GM12873 (cell line): ENCODE results near the gene RAB19.

ENCODE experiments used
- TF ChIP-seq, protein P1 (sequence below): IDR thresholded peaks from 2 replicates; pipeline ENCODE4 v1.5.1; 2012; ENCODE audit warnings: low read depth, mild to moderate bottlenecking, moderate library complexity, low read length, control low read depth; ENCODE audit not compliant: insufficient read depth; ENCODE audit errors: missing control alignments

The RAB19 gene

GRCh38 chr7:140458201-140458600 lies 54.3 kb downstream of the RAB19 start:
- TF ChIP-seq, protein P1, sequence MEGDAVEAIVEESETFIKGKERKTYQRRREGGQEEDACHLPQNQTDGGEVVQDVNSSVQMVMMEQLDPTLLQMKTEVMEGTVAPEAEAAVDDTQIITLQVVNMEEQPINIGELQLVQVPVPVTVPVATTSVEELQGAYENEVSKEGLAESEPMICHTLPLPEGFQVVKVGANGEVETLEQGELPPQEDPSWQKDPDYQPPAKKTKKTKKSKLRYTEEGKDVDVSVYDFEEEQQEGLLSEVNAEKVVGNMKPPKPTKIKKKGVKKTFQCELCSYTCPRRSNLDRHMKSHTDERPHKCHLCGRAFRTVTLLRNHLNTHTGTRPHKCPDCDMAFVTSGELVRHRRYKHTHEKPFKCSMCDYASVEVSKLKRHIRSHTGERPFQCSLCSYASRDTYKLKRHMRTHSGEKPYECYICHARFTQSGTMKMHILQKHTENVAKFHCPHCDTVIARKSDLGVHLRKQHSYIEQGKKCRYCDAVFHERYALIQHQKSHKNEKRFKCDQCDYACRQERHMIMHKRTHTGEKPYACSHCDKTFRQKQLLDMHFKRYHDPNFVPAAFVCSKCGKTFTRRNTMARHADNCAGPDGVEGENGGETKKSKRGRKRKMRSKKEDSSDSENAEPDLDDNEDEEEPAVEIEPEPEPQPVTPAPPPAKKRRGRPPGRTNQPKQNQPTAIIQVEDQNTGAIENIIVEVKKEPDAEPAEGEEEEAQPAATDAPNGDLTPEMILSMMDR: no peak

DNA sequence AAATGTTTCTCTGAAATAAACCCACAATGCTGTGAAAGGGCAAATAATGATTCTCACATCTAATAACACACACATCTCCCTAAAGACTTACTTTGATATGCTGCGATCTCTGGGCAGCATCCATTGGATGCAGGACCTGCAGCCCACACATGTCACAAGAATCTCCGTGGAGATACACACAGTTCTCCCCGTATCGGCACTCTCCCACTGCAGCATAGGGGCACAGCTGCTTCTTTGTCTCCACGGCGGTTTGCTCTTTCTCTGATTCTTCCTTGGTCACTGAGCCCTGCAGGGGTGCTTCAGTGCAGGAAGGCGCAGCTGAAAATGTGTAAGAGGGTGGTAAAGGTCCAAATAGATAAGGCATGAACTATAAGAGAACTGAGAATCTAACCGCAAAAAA lies 55.1 kb downstream of the RAB19 start:
- TF ChIP-seq, protein P1: no peak

GRCh38 chr7:140463111-140463510 lies 59.3 kb downstream of the RAB19 start:
- TF ChIP-seq, protein P1: no peak

DNA sequence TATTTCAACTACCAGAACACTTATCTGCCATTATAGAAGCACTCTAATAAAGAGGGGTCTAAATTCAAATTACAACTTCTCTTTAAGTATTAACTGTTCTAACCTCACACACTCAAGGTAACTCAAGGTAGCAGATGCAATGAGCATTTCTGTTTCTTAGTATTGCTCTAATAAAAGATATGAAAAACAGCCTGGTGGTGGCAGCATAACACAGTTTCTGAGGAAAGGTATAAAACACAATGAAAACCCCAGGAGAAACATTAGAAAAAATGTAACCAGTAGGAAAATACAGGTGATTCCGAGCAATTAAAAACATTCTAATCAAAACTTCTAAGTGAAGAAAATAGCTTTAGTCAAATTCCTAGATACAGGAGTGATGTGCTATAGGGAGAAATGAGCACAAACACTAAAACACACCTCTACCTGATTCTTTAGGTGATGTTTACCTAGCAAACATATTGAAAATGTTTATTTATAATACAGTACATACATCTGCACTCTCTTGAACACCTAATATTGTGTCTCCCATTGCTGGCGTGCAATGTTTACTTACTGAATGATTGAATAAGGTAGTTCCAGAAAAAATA lies 72.0 kb downstream of the RAB19 start:
- TF ChIP-seq, protein P1: peak; percentile 54

- TF ChIP-seq, protein P1: no peak
Observed at GRCh38 chr7:140476698-140477261, 72.9 kb downstream of the RAB19 start.
